Measurements from ENCODE around the gene RBM45. TPM values are rescaled to one million over a fixed set of nuclear protein-coding genes. Genes with fewer than 3 reads are reported as not detected.

RBM45 gene
- polyA plus RNA-seq, 1 donor from 2014 or later = 30.3 TPM

DNA sequence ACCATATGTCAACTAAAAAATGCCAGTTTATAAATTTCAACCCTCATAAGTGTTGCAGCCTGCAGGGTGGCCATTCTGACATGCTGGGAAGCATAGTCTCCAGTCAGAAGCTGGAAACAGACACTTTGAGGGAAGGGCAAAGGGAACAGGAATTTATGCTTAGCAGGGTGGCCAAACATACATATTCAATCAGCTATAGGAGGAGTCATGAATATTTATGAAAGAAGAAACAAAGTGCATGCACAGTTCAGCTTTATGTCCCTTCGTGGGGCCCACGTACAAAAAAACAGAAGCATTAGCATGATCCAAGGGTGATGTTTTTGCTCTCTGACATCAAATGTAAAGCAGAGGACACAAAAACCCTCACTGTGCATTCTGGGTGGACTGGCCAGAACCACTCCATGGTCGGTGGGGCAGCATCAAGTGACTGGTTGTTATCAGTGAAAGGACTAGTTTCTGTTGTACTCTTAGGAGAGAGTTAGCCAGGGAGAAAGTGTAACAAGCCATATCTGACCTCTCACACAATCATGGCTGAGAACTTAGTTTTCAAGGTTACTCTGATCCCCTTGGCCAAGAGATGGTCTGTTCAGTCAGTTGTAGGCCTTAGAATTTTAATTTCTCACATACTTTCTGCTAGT is 29.7 kb upstream of the RBM45 start:
- Histone ChIP-seq H3K9me2 (ENCODE audit: insufficient read depth, low read length) (no peaks in the 10 kb centered on the region), H3K4me3 (ENCODE audit: low read length) (no peak overlapping the region), H4K20me1 (ENCODE audit: insufficient read depth) (no peaks in the 10 kb centered on the region), H3K79me2 (replicated peaks; ENCODE audit: insufficient read depth, low read length) (no peaks in the 10 kb centered on the region), H2AFZ (ENCODE audit: low read depth, low read length) (no peak overlapping the region), H3K4me2 (ENCODE audit: low read length) (no peak overlapping the region), H3K27ac (ENCODE audit: low read length) (no peak overlapping the region), H3K9ac (ENCODE audit: low read length) (no peak overlapping the region), H3F3A (ENCODE audit: insufficient read depth, low read length, poor library complexity, severe bottlenecking) (no peaks in the 10 kb centered on the region), H3K9me3 (ENCODE audit: low read length) (no peaks in the 10 kb centered on the region), H3K36me3 (ENCODE audit: insufficient read depth, low read length) (no peaks in the 10 kb centered on the region), H3K27me3 (ENCODE audit: insufficient read depth, low read depth, low read length) (no peaks in the 10 kb centered on the region)
- TF ChIP-seq SMC3 (conservative IDR thresholded peaks at IDR 0.05; ENCODE audit: poor library complexity) (no peak), MXI1 (conservative IDR thresholded peaks at IDR 0.05; ENCODE audit: poor library complexity, severe bottlenecking) (no peak), EZH2 (IDR thresholded peaks at IDR 0.05; ENCODE audit: borderline replicate concordance, insufficient read depth, low read length, poor library complexity, severe bottlenecking) (no peak), EP300 (conservative IDR thresholded peaks at IDR 0.05; ENCODE audit: poor library complexity, severe bottlenecking) (no peak), TAF1 (IDR thresholded peaks at IDR 0.05; ENCODE audit: low read depth) (no peak), RAD21 (conservative IDR thresholded peaks at IDR 0.05) (no peak), POLR2AphosphoS5 (IDR thresholded peaks at IDR 0.05) (no peak)
- TF ChIP-seq, protein P1, sequence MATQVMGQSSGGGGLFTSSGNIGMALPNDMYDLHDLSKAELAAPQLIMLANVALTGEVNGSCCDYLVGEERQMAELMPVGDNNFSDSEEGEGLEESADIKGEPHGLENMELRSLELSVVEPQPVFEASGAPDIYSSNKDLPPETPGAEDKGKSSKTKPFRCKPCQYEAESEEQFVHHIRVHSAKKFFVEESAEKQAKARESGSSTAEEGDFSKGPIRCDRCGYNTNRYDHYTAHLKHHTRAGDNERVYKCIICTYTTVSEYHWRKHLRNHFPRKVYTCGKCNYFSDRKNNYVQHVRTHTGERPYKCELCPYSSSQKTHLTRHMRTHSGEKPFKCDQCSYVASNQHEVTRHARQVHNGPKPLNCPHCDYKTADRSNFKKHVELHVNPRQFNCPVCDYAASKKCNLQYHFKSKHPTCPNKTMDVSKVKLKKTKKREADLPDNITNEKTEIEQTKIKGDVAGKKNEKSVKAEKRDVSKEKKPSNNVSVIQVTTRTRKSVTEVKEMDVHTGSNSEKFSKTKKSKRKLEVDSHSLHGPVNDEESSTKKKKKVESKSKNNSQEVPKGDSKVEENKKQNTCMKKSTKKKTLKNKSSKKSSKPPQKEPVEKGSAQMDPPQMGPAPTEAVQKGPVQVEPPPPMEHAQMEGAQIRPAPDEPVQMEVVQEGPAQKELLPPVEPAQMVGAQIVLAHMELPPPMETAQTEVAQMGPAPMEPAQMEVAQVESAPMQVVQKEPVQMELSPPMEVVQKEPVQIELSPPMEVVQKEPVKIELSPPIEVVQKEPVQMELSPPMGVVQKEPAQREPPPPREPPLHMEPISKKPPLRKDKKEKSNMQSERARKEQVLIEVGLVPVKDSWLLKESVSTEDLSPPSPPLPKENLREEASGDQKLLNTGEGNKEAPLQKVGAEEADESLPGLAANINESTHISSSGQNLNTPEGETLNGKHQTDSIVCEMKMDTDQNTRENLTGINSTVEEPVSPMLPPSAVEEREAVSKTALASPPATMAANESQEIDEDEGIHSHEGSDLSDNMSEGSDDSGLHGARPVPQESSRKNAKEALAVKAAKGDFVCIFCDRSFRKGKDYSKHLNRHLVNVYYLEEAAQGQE (IDR thresholded peaks at IDR 0.05; ENCODE audit: borderline replicate concordance) = no peak
- TF ChIP-seq, protein P2, sequence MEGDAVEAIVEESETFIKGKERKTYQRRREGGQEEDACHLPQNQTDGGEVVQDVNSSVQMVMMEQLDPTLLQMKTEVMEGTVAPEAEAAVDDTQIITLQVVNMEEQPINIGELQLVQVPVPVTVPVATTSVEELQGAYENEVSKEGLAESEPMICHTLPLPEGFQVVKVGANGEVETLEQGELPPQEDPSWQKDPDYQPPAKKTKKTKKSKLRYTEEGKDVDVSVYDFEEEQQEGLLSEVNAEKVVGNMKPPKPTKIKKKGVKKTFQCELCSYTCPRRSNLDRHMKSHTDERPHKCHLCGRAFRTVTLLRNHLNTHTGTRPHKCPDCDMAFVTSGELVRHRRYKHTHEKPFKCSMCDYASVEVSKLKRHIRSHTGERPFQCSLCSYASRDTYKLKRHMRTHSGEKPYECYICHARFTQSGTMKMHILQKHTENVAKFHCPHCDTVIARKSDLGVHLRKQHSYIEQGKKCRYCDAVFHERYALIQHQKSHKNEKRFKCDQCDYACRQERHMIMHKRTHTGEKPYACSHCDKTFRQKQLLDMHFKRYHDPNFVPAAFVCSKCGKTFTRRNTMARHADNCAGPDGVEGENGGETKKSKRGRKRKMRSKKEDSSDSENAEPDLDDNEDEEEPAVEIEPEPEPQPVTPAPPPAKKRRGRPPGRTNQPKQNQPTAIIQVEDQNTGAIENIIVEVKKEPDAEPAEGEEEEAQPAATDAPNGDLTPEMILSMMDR (IDR thresholded peaks at IDR 0.05; ENCODE audit: poor library complexity, severe bottlenecking) = no peak

DNA sequence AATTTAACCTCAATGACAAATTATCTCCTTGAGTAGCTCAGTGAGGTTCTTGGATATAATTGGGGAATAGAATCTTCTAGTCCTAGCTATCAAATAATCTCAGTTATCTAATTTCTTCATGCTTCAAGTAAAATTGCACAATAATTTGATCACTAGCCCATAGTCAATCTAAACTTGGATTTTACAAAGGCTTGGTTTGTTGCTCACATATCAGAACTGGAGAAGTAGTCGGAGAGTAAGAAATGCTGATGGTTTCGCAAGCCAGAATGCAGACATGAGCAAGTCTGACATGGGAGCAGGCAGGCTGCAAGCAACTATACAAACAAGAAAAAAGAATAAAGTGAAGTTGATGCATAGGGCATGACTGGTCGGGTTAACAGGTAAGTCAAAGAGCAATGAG is 28.0 kb upstream of the RBM45 start:
- TF ChIP-seq SMC3 (conservative IDR thresholded peaks at IDR 0.05; ENCODE audit: poor library complexity) = no peak
- TF ChIP-seq EZH2 (IDR thresholded peaks at IDR 0.05; ENCODE audit: borderline replicate concordance, insufficient read depth, low read length, poor library complexity, severe bottlenecking) = no peak
- no peak for TF ChIP-seq POLR2AphosphoS5 (IDR thresholded peaks at IDR 0.05)
- TF ChIP-seq, protein P2 (IDR thresholded peaks at IDR 0.05; ENCODE audit: poor library complexity, severe bottlenecking) = no peak
- TF ChIP-seq, protein P1 (IDR thresholded peaks at IDR 0.05; ENCODE audit: borderline replicate concordance) = no peak
- TF ChIP-seq RAD21 (conservative IDR thresholded peaks at IDR 0.05) = no peak
- TF ChIP-seq TAF1 (IDR thresholded peaks at IDR 0.05; ENCODE audit: low read depth) = no peak
- no peak for TF ChIP-seq EP300 (conservative IDR thresholded peaks at IDR 0.05; ENCODE audit: poor library complexity, severe bottlenecking)
- TF ChIP-seq MXI1 (conservative IDR thresholded peaks at IDR 0.05; ENCODE audit: poor library complexity, severe bottlenecking) = no peak
- H3K36me3 ChIP-seq (ENCODE audit: insufficient read depth, low read length) = no peaks in the 10 kb centered on the region
- H3F3A ChIP-seq (ENCODE audit: insufficient read depth, low read length, poor library complexity, severe bottlenecking) = no peaks in the 10 kb centered on the region
- H4K20me1 ChIP-seq (ENCODE audit: insufficient read depth) = no peaks in the 10 kb centered on the region
- no peaks in the 10 kb centered on the region for H3K9me3 ChIP-seq (ENCODE audit: low read length)
- no peaks in the 10 kb centered on the region for H3K79me2 ChIP-seq (replicated peaks; ENCODE audit: insufficient read depth, low read length)
- no peak overlapping the region for H3K9ac ChIP-seq (ENCODE audit: low read length)
- H2AFZ ChIP-seq (ENCODE audit: low read depth, low read length) = no peak overlapping the region
- H3K27ac ChIP-seq (ENCODE audit: low read length) = no peak overlapping the region
- H3K27me3 ChIP-seq (ENCODE audit: insufficient read depth, low read depth, low read length) = no peaks in the 10 kb centered on the region
- no peaks in the 10 kb centered on the region for H3K9me2 ChIP-seq (ENCODE audit: insufficient read depth, low read length)
- no peak overlapping the region for H3K4me2 ChIP-seq (ENCODE audit: low read length)
- H3K4me3 ChIP-seq (ENCODE audit: low read length) = no peak overlapping the region
